ENCODE data around the gene RPS19. TPM values are rescaled to one million over a fixed set of nuclear protein-coding genes. Genes with fewer than 3 reads are reported as not detected.

Gene RPS19
- total RNA-seq, 1 experiment from 2014 or later = 2,593 TPM

DNA sequence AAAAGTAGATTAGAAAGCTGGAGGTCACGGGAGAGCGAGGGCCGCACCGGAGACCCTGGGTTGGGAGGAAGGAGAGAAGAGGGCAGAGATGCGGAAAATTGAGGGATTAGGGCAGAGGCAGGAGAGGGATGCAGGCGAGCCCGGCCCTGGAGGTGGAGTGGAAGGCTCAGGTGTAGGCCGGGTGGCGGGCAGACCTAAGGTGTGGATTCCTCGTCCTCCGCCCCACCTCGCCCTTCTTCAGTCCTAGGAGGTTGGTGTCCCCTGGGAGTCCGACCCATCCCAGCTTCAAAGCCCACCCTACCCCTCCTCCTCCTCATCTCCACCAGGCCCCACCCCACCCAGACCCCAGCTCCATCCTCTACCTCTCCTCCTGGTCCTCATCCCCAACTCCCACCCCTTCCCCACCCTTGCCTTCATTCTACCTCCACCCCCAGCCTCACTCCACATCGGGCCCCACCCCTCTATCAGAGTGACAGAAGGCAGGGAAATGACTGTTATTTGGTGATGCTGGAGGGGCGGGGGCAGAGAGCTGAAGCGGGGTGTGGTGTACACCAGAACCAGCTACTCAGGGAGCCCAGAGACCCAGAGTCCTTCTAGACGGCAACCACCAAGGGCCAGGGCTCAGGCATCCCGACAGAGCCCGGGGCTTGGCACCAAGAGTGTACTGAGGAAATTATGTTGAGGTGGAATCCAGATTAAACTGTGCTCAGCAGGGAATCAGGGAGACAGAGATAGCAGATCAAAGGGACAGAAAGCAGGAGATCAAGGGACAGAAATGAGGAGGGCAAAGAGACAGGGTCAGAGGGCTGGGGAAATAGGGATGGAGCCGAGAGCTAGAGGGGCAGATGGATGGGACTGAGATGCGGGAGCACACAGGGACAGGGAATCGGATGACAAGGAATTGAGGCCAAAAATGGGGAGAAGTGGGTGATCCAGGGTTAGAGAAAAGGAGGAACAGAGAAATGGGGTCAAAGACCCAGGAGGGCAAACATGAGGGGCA, 61.8 kb downstream of the RPS19 start:
- no peaks in the 10 kb centered on the region for H3K36me3 ChIP-seq (ENCODE audit: low read depth)
- no peak overlapping the region for H2AFZ ChIP-seq
- H4K20me1 ChIP-seq (ENCODE audit: insufficient read depth) = no peaks in the 10 kb centered on the region
- ChIA-PET POLR2A (ENCODE audit: unreplicated experiment) (no interaction called here), CTCF (no interaction called here)
- H3K9me2 ChIP-seq (ENCODE audit: insufficient read depth) = no peaks in the 10 kb centered on the region
- DNase-seq = no peak
- H3K9me3 ChIP-seq (ENCODE audit: insufficient read depth, low read depth) = no peaks in the 10 kb centered on the region
- no peaks in the 10 kb centered on the region for H3K79me2 ChIP-seq (ENCODE audit: low read depth)
- intact Hi-C loops (cut with micrococcal nuclease; ENCODE audit: unreplicated experiment) = no loop called here
- TF ChIP-seq, protein P1, sequence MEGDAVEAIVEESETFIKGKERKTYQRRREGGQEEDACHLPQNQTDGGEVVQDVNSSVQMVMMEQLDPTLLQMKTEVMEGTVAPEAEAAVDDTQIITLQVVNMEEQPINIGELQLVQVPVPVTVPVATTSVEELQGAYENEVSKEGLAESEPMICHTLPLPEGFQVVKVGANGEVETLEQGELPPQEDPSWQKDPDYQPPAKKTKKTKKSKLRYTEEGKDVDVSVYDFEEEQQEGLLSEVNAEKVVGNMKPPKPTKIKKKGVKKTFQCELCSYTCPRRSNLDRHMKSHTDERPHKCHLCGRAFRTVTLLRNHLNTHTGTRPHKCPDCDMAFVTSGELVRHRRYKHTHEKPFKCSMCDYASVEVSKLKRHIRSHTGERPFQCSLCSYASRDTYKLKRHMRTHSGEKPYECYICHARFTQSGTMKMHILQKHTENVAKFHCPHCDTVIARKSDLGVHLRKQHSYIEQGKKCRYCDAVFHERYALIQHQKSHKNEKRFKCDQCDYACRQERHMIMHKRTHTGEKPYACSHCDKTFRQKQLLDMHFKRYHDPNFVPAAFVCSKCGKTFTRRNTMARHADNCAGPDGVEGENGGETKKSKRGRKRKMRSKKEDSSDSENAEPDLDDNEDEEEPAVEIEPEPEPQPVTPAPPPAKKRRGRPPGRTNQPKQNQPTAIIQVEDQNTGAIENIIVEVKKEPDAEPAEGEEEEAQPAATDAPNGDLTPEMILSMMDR (conservative IDR thresholded peaks at IDR 0.05) = no peak
- TF ChIP-seq EZH2 (IDR thresholded peaks at IDR 0.05; ENCODE audit: low read depth) = no peak
- H3K4me1 ChIP-seq (replicated peaks; ENCODE audit: insufficient read depth) = no peaks in the 10 kb centered on the region
- no TSS peak for BruUV-seq (replicated peaks)
- no peak overlapping the region for H3K27ac ChIP-seq
- no peak overlapping the region for H3K4me3 ChIP-seq
- H3K27me3 ChIP-seq (ENCODE audit: insufficient read depth, low read depth) = peaks cover 52% of the 10 kb centered on the region
- no peak overlapping the region for H3K4me2 ChIP-seq
- peaks cover 31% of the 10 kb centered on the region; the same call in 1 of the 2 replicates for H3F3A ChIP-seq (ENCODE audit: insufficient read depth, low read depth)

Small RNA genes within 50 kb of the gene (microRNA-seq; reads per million reads assigned to microRNA genes)
- not detected for gene MIR6797 (ENCODE audit: borderline number of aligned reads, borderline replicate concordance)

Other genes with a start within 250 kb of the RPS19 start
- not detected in 2 replicates for gene CEACAM4, start 233.2 kb upstream of the RPS19 start, total RNA-seq (2021)
- gene CEACAM7, start 172.0 kb upstream of the RPS19 start, total RNA-seq (2021) = not detected in 2 replicates
- gene CEACAM5, start 151.6 kb upstream of the RPS19 start, total RNA-seq (2021) = 18.1 and 23.3 TPM in 2 replicates
- gene CEACAM6, start 104.7 kb upstream of the RPS19 start, total RNA-seq (2021) = 265 and 468 TPM in 2 replicates
- gene CEACAM3, start 63.7 kb upstream of the RPS19 start, total RNA-seq (2021) = not detected in 2 replicates
- not detected in 2 replicates for gene LYPD4, start 15.6 kb upstream of the RPS19 start, total RNA-seq (2021)
- not detected in 2 replicates for gene DMRTC2, start 15.2 kb upstream of the RPS19 start, total RNA-seq (2021)
- 0.33 and 0.59 TPM in 2 replicates for gene CD79A, start 17.0 kb downstream of the RPS19 start, total RNA-seq (2021)
- gene ARHGEF1, start 22.9 kb downstream of the RPS19 start, total RNA-seq (2021) = 101 and 109 TPM in 2 replicates
- gene ERFL, start 68.2 kb downstream of the RPS19 start, total RNA-seq (2021) = 0.65 and 0.98 TPM in 2 replicates
- 110 and 188 TPM in 2 replicates for gene RABAC1, start 99.1 kb downstream of the RPS19 start, total RNA-seq (2021)
- not detected in 2 replicates for gene ATP1A3, start 134.0 kb downstream of the RPS19 start, total RNA-seq (2021)
- 0.96 and 1.1 TPM in 2 replicates for gene GRIK5, start 210.0 kb downstream of the RPS19 start, total RNA-seq (2021)
- gene ZNF574, start 215.9 kb downstream of the RPS19 start, total RNA-seq (2021) = 19.4 and 21.6 TPM in 2 replicates

Data from PC-9 (cell line).